ENCODE results near the gene DOK6.

GRCh38 chr18:69780851-69781250 lies 380.2 kb downstream of the DOK6 start:
- TF ChIP-seq POLR2AphosphoS5 (IDR thresholded peaks at IDR 0.05; ENCODE audit: low read depth, low read length), result no peak
- TF ChIP-seq SIN3A (IDR thresholded peaks at IDR 0.05; ENCODE audit: borderline replicate concordance, insufficient read depth, low read length), result no peak
- TF ChIP-seq TAF1 (IDR thresholded peaks at IDR 0.05; ENCODE audit: borderline replicate concordance, insufficient read depth, low read length), result no peak
- TF ChIP-seq, protein P1, sequence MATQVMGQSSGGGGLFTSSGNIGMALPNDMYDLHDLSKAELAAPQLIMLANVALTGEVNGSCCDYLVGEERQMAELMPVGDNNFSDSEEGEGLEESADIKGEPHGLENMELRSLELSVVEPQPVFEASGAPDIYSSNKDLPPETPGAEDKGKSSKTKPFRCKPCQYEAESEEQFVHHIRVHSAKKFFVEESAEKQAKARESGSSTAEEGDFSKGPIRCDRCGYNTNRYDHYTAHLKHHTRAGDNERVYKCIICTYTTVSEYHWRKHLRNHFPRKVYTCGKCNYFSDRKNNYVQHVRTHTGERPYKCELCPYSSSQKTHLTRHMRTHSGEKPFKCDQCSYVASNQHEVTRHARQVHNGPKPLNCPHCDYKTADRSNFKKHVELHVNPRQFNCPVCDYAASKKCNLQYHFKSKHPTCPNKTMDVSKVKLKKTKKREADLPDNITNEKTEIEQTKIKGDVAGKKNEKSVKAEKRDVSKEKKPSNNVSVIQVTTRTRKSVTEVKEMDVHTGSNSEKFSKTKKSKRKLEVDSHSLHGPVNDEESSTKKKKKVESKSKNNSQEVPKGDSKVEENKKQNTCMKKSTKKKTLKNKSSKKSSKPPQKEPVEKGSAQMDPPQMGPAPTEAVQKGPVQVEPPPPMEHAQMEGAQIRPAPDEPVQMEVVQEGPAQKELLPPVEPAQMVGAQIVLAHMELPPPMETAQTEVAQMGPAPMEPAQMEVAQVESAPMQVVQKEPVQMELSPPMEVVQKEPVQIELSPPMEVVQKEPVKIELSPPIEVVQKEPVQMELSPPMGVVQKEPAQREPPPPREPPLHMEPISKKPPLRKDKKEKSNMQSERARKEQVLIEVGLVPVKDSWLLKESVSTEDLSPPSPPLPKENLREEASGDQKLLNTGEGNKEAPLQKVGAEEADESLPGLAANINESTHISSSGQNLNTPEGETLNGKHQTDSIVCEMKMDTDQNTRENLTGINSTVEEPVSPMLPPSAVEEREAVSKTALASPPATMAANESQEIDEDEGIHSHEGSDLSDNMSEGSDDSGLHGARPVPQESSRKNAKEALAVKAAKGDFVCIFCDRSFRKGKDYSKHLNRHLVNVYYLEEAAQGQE (IDR thresholded peaks at IDR 0.05; ENCODE audit: insufficient read depth in 1 of 2, low read depth in 2 of 2, low read length in 2 of 2), result no peak

All from PFSK-1 (cell line).